ENCODE results near the gene WNK1.

WNK1 gene

DNA sequence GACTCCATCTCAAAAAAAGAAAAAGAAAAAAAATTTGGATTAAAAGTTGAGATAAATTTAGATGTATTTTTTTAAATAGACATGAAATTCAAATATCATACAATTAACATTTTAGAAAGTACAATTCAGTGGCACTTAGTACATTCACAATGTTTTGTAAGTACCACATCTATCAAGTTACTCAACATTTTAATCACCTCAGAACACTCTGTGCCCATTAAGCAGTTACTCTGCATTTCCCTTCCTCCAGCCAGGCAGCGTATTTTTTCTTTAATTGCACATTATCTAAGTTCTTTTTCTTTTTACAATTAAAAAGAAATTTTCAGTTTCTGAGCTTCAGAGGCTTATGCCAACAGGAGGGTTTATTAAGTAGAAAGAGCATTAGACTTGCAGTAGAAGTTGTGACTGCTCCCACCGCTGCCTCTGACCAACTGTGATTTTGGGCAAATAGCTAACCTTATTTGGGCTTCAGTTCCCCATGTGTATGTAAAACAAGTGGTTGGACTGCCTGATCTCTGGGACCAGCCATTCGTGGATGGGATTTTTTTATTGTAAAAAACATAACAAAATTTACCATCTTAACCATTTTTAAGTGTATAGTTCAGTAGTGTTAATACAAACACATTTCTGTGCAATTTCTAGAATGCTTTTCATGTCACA, 65.7 kb downstream of the WNK1 start:
- no peaks in the 10 kb centered on the region for H3K27me3 ChIP-seq (ENCODE audit: control insufficient read depth, insufficient read depth, low read length)
- H3K4me3 ChIP-seq (ENCODE audit: low read length): no peak overlapping the region
- peaks cover 2% of the 10 kb centered on the region; the same call in 1 of the 2 replicates for H3K4me1 ChIP-seq (ENCODE audit: control insufficient read depth, insufficient read depth, low read length)
- DNase-seq (ENCODE audit: low read depth, low spot score): no peak
- WGBS (ENCODE audit: insufficient coverage, insufficient read length): no CpG with 5 or more reads among the region's 3 CpGs
- H3K9me3 ChIP-seq (ENCODE audit: control insufficient read depth, insufficient read depth, low read length): no peaks in the 10 kb centered on the region
- no peaks in the 10 kb centered on the region for H3K36me3 ChIP-seq (ENCODE audit: control insufficient read depth, insufficient read depth, low read length)
- no peak overlapping the region for H3K27ac ChIP-seq (ENCODE audit: low read length)

DNA sequence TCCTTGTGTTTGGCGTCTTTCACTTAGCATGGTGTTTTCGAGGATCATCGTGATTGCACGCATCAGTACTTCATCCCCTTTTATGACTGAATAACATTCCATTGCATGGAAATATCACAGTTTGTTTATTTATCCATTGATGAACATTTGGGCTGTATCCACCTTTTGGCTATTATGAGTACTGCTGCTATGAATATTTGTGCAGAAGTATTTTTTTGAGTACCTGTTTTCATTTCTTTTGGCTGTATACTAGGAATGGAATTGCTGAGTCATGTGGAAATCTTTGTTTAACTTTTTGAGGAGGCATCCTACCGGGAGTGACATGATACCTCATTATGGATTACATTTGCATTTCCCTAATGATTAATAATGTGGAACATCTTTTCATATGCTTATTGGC, 66.4 kb downstream of the WNK1 start:
- H3K27ac ChIP-seq (ENCODE audit: low read length): no peak overlapping the region

GRCh38 chr12:820336-820735, 68.0 kb downstream of the WNK1 start:
- H3K27ac ChIP-seq (ENCODE audit: low read length): no peak overlapping the region
- H3K4me3 ChIP-seq (ENCODE audit: low read length): no peak overlapping the region
- no peaks in the 10 kb centered on the region for H3K9me3 ChIP-seq (ENCODE audit: control insufficient read depth, insufficient read depth, low read length)
- peaks cover 2% of the 10 kb centered on the region; the same call in 1 of the 2 replicates for H3K4me1 ChIP-seq (ENCODE audit: control insufficient read depth, insufficient read depth, low read length)
- no CpG with 5 or more reads among the region's 1 CpG for WGBS (ENCODE audit: insufficient coverage, insufficient read length)
- no peaks in the 10 kb centered on the region for H3K27me3 ChIP-seq (ENCODE audit: control insufficient read depth, insufficient read depth, low read length)
- no peak for DNase-seq (ENCODE audit: low read depth, low spot score)
- H3K36me3 ChIP-seq (ENCODE audit: control insufficient read depth, insufficient read depth, low read length): no peaks in the 10 kb centered on the region

More for the DNA sequence above, 66.4 kb downstream of the WNK1 start:
- H3K9me3 ChIP-seq (ENCODE audit: control insufficient read depth, insufficient read depth, low read length): no peaks in the 10 kb centered on the region
- no peak for DNase-seq (ENCODE audit: low read depth, low spot score)
- no peaks in the 10 kb centered on the region for H3K36me3 ChIP-seq (ENCODE audit: control insufficient read depth, insufficient read depth, low read length)
- WGBS (ENCODE audit: insufficient coverage, insufficient read length): no CpG with 5 or more reads among the region's 5 CpGs
- H3K27me3 ChIP-seq (ENCODE audit: control insufficient read depth, insufficient read depth, low read length): no peaks in the 10 kb centered on the region
- no peak overlapping the region for H3K4me3 ChIP-seq (ENCODE audit: low read length)
- H3K4me1 ChIP-seq (ENCODE audit: control insufficient read depth, insufficient read depth, low read length): peaks cover 2% of the 10 kb centered on the region; the same call in 1 of the 2 replicates

GRCh38 chr12:823028-823698, 70.8 kb downstream of the WNK1 start:
- DNase-seq (ENCODE audit: low read depth, low spot score): no peak
- Histone ChIP-seq H3K27ac (ENCODE audit: low read length) (no peak overlapping the region), H3K9me3 (ENCODE audit: control insufficient read depth, insufficient read depth, low read length) (no peaks in the 10 kb centered on the region), H3K4me1 (ENCODE audit: control insufficient read depth, insufficient read depth, low read length) (peaks cover 2% of the 10 kb centered on the region; the same call in 1 of the 2 replicates), H3K27me3 (ENCODE audit: control insufficient read depth, insufficient read depth, low read length) (no peaks in the 10 kb centered on the region), H3K4me3 (ENCODE audit: low read length) (no peak overlapping the region), H3K36me3 (ENCODE audit: control insufficient read depth, insufficient read depth, low read length) (no peaks in the 10 kb centered on the region)
- WGBS (ENCODE audit: insufficient coverage, insufficient read length): no CpG with 5 or more reads among the region's 2 CpGs

GRCh38 chr12:826331-826730, 74.0 kb downstream of the WNK1 start:
- WGBS (ENCODE audit: insufficient coverage, insufficient read length): no CpG with 5 or more reads among the region's 1 CpG
- H3K4me3 ChIP-seq (ENCODE audit: low read length): no peak overlapping the region
- H3K36me3 ChIP-seq (ENCODE audit: control insufficient read depth, insufficient read depth, low read length): peaks cover 4% of the 10 kb centered on the region; the same call in 1 of the 2 replicates
- no peak overlapping the region for H3K27ac ChIP-seq (ENCODE audit: low read length)
- no peaks in the 10 kb centered on the region for H3K4me1 ChIP-seq (ENCODE audit: control insufficient read depth, insufficient read depth, low read length)
- no peaks in the 10 kb centered on the region for H3K9me3 ChIP-seq (ENCODE audit: control insufficient read depth, insufficient read depth, low read length)
- no peaks in the 10 kb centered on the region for H3K27me3 ChIP-seq (ENCODE audit: control insufficient read depth, insufficient read depth, low read length)
- no peak for DNase-seq (ENCODE audit: low read depth, low spot score)

GRCh38 chr12:828726-829395, 76.5 kb downstream of the WNK1 start:
- Histone ChIP-seq H3K9me3 (ENCODE audit: control insufficient read depth, insufficient read depth, low read length) (no peaks in the 10 kb centered on the region), H3K27me3 (ENCODE audit: control insufficient read depth, insufficient read depth, low read length) (no peaks in the 10 kb centered on the region), H3K4me3 (ENCODE audit: low read length) (no peak overlapping the region), H3K4me1 (ENCODE audit: control insufficient read depth, insufficient read depth, low read length) (no peaks in the 10 kb centered on the region), H3K36me3 (ENCODE audit: control insufficient read depth, insufficient read depth, low read length) (peaks cover 4% of the 10 kb centered on the region; the same call in 1 of the 2 replicates), H3K27ac (ENCODE audit: low read length) (no peak overlapping the region)
- DNase-seq (ENCODE audit: low read depth, low spot score): no peak

DNA sequence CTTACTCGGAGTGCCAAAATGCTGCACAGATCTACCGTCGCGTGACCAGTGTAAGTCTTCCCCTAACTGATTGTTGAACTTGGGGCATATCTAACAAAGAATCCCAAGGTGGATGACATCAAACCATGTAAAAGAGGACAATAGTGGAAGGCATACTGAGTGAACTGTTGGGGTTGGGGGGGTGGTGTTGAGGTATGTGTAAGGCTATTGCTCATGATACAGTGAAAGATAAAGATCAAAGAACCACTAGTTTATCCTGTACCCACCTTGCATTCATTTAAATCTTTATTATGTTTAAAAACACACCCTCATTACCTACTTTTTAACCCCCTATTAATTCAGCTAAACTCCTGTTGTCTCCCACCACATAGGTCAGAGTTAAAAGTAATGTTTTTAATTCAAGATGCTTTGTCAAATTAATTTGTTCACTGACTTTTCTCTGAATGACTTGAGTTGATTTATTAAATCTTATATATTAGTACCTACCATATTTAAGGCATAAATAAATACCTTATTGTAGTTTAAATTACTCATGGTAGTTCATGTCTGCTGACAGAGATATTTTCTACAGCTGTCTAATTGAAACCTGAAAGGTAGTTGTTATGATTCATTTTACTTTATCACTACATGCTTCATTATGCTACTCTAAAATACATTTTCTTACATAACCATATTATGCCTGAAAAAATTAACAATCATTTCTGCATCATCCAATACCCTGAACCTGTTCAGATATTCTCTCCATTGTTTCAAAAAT, 77.9 kb downstream of the WNK1 start:
- Histone ChIP-seq H3K9me3 (ENCODE audit: control insufficient read depth, insufficient read depth, low read length) (no peaks in the 10 kb centered on the region), H3K4me3 (ENCODE audit: low read length) (no peak overlapping the region), H3K4me1 (ENCODE audit: control insufficient read depth, insufficient read depth, low read length) (no peaks in the 10 kb centered on the region), H3K36me3 (ENCODE audit: control insufficient read depth, insufficient read depth, low read length) (peaks cover 4% of the 10 kb centered on the region; the same call in 1 of the 2 replicates), H3K27ac (ENCODE audit: low read length) (no peak overlapping the region), H3K27me3 (ENCODE audit: control insufficient read depth, insufficient read depth, low read length) (no peaks in the 10 kb centered on the region)
- no CpG with 5 or more reads among the region's 4 CpGs for WGBS (ENCODE audit: insufficient coverage, insufficient read length)
- no peak for DNase-seq (ENCODE audit: low read depth, low spot score)

- H3K36me3 ChIP-seq (ENCODE audit: control insufficient read depth, insufficient read depth, low read length): no peaks in the 10 kb centered on the region
- H3K9me3 ChIP-seq (ENCODE audit: control insufficient read depth, insufficient read depth, low read length): no peaks in the 10 kb centered on the region
- no peak overlapping the region for H3K27ac ChIP-seq (ENCODE audit: low read length)
- no CpG with 5 or more reads among the region's 3 CpGs for WGBS (ENCODE audit: insufficient coverage, insufficient read length)
- no peak for DNase-seq (ENCODE audit: low read depth, low spot score)
- H3K27me3 ChIP-seq (ENCODE audit: control insufficient read depth, insufficient read depth, low read length): no peaks in the 10 kb centered on the region
- H3K4me3 ChIP-seq (ENCODE audit: low read length): no peak overlapping the region
- no peaks in the 10 kb centered on the region for H3K4me1 ChIP-seq (ENCODE audit: control insufficient read depth, insufficient read depth, low read length)
Measured at GRCh38 chr12:835754-836518, 83.6 kb downstream of the WNK1 start.

DNA sequence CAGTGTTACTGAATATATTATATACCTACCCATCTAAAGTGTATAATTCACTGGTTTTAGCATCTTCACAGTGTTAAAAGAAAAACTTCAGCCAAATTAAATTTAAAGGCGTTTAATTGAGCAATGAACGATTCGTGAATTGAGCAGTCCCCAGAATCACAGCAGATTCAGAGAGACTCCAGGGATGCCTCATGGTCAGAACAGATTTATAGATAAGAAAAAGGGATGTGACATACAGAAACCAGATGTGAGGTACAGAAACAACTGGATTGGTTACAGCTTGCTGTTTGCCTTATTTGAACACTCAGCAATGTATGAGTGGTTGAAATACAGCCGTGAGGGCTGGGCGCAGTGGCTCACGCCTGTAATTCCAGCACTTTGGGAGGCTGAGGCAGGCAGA, 84.6 kb downstream of the WNK1 start:
- no peak for DNase-seq (ENCODE audit: low read depth, low spot score)
- no peaks in the 10 kb centered on the region for H3K4me1 ChIP-seq (ENCODE audit: control insufficient read depth, insufficient read depth, low read length)
- H3K9me3 ChIP-seq (ENCODE audit: control insufficient read depth, insufficient read depth, low read length): no peaks in the 10 kb centered on the region
- no peak overlapping the region for H3K4me3 ChIP-seq (ENCODE audit: low read length)
- H3K27ac ChIP-seq (ENCODE audit: low read length): no peak overlapping the region
- no peaks in the 10 kb centered on the region for H3K27me3 ChIP-seq (ENCODE audit: control insufficient read depth, insufficient read depth, low read length)
- WGBS (ENCODE audit: insufficient coverage, insufficient read length): no CpG with 5 or more reads among the region's 6 CpGs
- no peaks in the 10 kb centered on the region for H3K36me3 ChIP-seq (ENCODE audit: control insufficient read depth, insufficient read depth, low read length)

DNA sequence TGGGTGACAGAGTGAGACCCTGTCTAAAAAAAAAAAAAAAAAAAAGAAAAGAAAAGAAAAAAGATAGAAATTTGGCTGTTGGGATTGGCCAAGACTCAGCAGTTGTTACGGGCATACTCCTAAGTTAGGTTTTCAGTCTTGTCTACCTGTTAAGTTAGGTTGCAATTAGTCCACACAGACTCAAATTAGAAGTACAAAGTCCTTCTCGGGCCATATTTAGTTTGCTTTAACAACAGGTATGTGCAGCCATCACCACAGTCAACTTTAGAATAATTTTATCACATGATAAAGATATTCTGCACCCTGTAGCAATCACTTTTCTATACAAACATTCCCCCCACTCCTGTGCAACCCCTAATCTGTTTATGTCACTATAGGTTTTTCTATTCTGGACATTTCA, 85.2 kb downstream of the WNK1 start:
- no CpG with 5 or more reads among the region's 2 CpGs for WGBS (ENCODE audit: insufficient coverage, insufficient read length)
- Histone ChIP-seq H3K27me3 (ENCODE audit: control insufficient read depth, insufficient read depth, low read length) (no peaks in the 10 kb centered on the region), H3K27ac (ENCODE audit: low read length) (no peak overlapping the region), H3K4me1 (ENCODE audit: control insufficient read depth, insufficient read depth, low read length) (no peaks in the 10 kb centered on the region), H3K36me3 (ENCODE audit: control insufficient read depth, insufficient read depth, low read length) (no peaks in the 10 kb centered on the region), H3K9me3 (ENCODE audit: control insufficient read depth, insufficient read depth, low read length) (no peaks in the 10 kb centered on the region), H3K4me3 (ENCODE audit: low read length) (no peak overlapping the region)
- DNase-seq (ENCODE audit: low read depth, low spot score): no peak
